Lower leg skin (tissue), 3 donors: ENCODE data around the gene MAP3K7CL.

Experiments
- POLR2A ChIP-seq, 2 donors: fragments of 450-650 bp; IDR thresholded peaks; one replicate each; pipeline ENCODE4 v1.6.1; 2016 to 2017; ENCODE audit warnings: antibody characterized with exemption in 2 of 2, mild to moderate bottlenecking in 1 of 2, moderate library complexity in 1 of 2
- TF ChIP-seq, protein P1 (sequence below), 3 donors: fragments of 450-650 bp; IDR thresholded peaks; one replicate each; pipeline ENCODE4 v1.5.1; 2016; ENCODE audit warnings: antibody characterized with exemption in 3 of 3, mild to moderate bottlenecking in 3 of 3, moderate library complexity in 2 of 3

DNA sequence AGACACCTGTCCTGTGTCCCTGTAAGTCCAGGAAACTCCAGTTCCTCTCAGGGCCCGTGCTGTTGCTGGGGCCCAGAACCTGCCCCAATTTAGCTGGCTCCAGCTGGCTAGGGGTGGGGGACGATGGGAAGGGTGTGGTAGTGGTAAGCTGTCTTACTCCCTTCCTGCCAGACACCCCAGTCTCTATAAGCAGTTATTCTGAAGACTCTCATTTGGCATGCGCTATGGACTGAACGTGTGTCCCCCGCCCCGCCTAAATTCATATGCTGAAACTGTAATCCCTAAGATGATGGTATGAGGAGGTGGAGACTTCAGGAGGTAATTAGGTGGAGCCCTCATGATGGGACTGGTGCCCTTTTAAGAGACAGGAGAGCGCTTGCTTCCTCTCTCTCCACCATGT, 82.0 kb downstream of the MAP3K7CL start:
- TF ChIP-seq, protein P1, sequence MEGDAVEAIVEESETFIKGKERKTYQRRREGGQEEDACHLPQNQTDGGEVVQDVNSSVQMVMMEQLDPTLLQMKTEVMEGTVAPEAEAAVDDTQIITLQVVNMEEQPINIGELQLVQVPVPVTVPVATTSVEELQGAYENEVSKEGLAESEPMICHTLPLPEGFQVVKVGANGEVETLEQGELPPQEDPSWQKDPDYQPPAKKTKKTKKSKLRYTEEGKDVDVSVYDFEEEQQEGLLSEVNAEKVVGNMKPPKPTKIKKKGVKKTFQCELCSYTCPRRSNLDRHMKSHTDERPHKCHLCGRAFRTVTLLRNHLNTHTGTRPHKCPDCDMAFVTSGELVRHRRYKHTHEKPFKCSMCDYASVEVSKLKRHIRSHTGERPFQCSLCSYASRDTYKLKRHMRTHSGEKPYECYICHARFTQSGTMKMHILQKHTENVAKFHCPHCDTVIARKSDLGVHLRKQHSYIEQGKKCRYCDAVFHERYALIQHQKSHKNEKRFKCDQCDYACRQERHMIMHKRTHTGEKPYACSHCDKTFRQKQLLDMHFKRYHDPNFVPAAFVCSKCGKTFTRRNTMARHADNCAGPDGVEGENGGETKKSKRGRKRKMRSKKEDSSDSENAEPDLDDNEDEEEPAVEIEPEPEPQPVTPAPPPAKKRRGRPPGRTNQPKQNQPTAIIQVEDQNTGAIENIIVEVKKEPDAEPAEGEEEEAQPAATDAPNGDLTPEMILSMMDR (IDR thresholded peaks at IDR 0.05) = no peak
- no peak for TF ChIP-seq POLR2A (IDR thresholded peaks at IDR 0.05)
